ENCODE data around the gene DNM3.

GRCh38 chr1:172399756-172400721 is 558.7 kb downstream of the DNM3 start:
- TF ChIP-seq CTCF (IDR thresholded peaks at IDR 0.05), result no peak
- no peak for TF ChIP-seq POLR2A (IDR thresholded peaks at IDR 0.05)

Measured in adrenal gland (tissue), 5 donors.